ENCODE measurements around the gene ZNF516.
A peak's percentile ranks its signal among the peaks of the same experiment; 100 is the strongest.

ZNF516 gene

GRCh38 chr18:76483780-76484179, 11.3 kb downstream of the ZNF516 start:
- no peak overlapping the region for H3K27ac ChIP-seq
- DNase-seq: no peak
- TF ChIP-seq CTCF (IDR thresholded peaks at IDR 0.05; ENCODE audit: low read depth, low read length, missing control alignments): no peak
- in situ Hi-C loops (cut with HindIII; ENCODE audit: low pct_ligation_motif_present, low sequenced_read_pairs): no loop called here
- no peaks in the 10 kb centered on the region for H3K36me3 ChIP-seq (replicated peaks)
- no peak overlapping the region for H3K4me3 ChIP-seq (ENCODE audit: low read depth, low read length)
- no peaks in the 10 kb centered on the region for H3K27me3 ChIP-seq (replicated peaks)

GRCh38 chr18:76482971-76483691, 11.9 kb downstream of the ZNF516 start:
- in situ Hi-C loops (cut with HindIII; ENCODE audit: low pct_ligation_motif_present, low sequenced_read_pairs): no loop called here
- H3K4me3 ChIP-seq (ENCODE audit: low read depth, low read length): no peak overlapping the region
- no peaks in the 10 kb centered on the region for H3K27me3 ChIP-seq (replicated peaks)
- no peak overlapping the region for H3K27ac ChIP-seq
- no peaks in the 10 kb centered on the region for H3K36me3 ChIP-seq (replicated peaks)
- DNase-seq: no peak
- TF ChIP-seq CTCF (IDR thresholded peaks at IDR 0.05; ENCODE audit: low read depth, low read length, missing control alignments): no peak

GRCh38 chr18:76482267-76482666, 12.8 kb downstream of the ZNF516 start:
- in situ Hi-C loops (cut with HindIII; ENCODE audit: low pct_ligation_motif_present, low sequenced_read_pairs): no loop called here
- DNase-seq: no peak
- H3K36me3 ChIP-seq (replicated peaks): no peaks in the 10 kb centered on the region
- no peak for TF ChIP-seq CTCF (IDR thresholded peaks at IDR 0.05; ENCODE audit: low read depth, low read length, missing control alignments)
- no peak overlapping the region for H3K4me3 ChIP-seq (ENCODE audit: low read depth, low read length)
- no peak overlapping the region for H3K27ac ChIP-seq
- no peaks in the 10 kb centered on the region for H3K27me3 ChIP-seq (replicated peaks)

GRCh38 chr18:76480913-76481312, 14.1 kb downstream of the ZNF516 start:
- peak; percentile 51 for TF ChIP-seq CTCF (IDR thresholded peaks at IDR 0.05; ENCODE audit: low read depth, low read length, missing control alignments)
- no peak for DNase-seq
- H3K36me3 ChIP-seq (replicated peaks): no peaks in the 10 kb centered on the region
- no peaks in the 10 kb centered on the region for H3K27me3 ChIP-seq (replicated peaks)
- H3K4me3 ChIP-seq (ENCODE audit: low read depth, low read length): no peak overlapping the region
- in situ Hi-C loops (cut with HindIII; ENCODE audit: low pct_ligation_motif_present, low sequenced_read_pairs): no loop called here
- no peak overlapping the region for H3K27ac ChIP-seq

GRCh38 chr18:76479351-76480238, 15.4 kb downstream of the ZNF516 start:
- Histone ChIP-seq H3K27ac (no peak overlapping the region), H3K36me3 (replicated peaks) (no peaks in the 10 kb centered on the region), H3K4me3 (ENCODE audit: low read depth, low read length) (no peak overlapping the region), H3K27me3 (replicated peaks) (no peaks in the 10 kb centered on the region)
- DNase-seq: no peak
- in situ Hi-C loops (cut with HindIII; ENCODE audit: low pct_ligation_motif_present, low sequenced_read_pairs): no loop called here
- TF ChIP-seq CTCF (IDR thresholded peaks at IDR 0.05; ENCODE audit: low read depth, low read length, missing control alignments): no peak
